ENCODE results near the gene ATP6AP1.

ATP6AP1 gene, protein sequence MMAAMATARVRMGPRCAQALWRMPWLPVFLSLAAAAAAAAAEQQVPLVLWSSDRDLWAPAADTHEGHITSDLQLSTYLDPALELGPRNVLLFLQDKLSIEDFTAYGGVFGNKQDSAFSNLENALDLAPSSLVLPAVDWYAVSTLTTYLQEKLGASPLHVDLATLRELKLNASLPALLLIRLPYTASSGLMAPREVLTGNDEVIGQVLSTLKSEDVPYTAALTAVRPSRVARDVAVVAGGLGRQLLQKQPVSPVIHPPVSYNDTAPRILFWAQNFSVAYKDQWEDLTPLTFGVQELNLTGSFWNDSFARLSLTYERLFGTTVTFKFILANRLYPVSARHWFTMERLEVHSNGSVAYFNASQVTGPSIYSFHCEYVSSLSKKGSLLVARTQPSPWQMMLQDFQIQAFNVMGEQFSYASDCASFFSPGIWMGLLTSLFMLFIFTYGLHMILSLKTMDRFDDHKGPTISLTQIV

DNA sequence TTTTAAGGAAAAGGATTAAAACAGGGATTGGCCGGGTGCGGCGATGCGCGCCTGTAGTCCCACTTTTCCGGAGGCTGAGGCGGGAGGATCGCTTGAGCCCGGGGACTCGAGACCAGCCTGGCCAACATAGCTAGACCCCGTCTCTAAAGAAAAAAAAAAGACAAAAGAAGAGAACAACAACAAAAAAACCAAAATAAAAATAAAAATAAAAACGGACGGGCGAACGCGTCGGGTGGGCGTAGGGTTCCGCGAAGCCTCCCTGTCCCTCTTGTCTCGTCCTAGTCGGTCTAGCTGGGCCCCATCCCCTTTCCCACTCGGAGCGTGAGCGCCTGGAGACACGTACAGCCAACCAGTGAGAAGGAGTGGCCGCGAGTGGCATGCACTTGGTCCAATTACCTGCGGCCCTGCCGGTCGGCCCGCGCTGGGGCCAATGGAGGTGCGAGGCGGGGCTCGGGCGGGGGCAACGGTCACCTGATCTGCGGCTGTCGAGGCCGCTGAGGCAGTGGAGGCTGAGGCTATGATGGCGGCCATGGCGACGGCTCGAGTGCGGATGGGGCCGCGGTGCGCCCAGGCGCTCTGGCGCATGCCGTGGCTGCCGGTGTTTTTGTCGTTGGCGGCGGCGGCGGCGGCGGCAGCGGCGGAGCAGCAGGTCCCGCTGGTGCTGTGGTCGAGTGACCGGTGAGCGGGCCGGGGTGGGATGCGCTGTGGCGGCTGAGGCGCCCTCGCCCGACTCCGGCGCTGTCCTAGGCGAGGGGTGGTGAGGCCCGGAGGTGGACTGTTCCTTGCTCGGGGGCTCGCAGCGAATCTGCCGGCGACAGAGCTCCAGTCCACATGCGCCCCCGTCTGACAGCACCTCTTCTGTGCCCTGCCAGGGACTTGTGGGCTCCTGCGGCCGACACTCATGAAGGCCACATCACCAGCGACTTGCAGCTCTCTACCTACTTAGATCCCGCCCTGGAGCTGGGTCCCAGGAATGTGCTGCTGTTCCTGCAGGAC, at the start of gene ATP6AP1:
ATP6AP1 (plus strand) TSS at position 502 of the 996 bp plus-strand sequence; CDS start at position 518, 16 bp downstream.
- Histone ChIP-seq H3K9me3 (ENCODE audit: low read length) (no peaks in the 10 kb centered on the region), H3K27me3 (ENCODE audit: control insufficient read depth in 1 of 2, insufficient read depth in 2 of 2, low read length in 2 of 2) (no peaks in the 10 kb centered on the region), H3K36me3 (ENCODE audit: insufficient read depth, low read length) (peaks cover 13% of the 10 kb centered on the region), H3K9ac (ENCODE audit: low read length) (peak within 1 kb of the TSS; percentile 2), H3K4me1 (ENCODE audit: insufficient read depth, low read length) (peaks cover 8% of the 10 kb centered on the region), H3K4me3 (ENCODE audit: low read depth in 1 of 2, low read length in 2 of 2) (peak within 1 kb of the TSS; percentile 40 to 72), H3K27ac (ENCODE audit: low read depth, low read length) (peak within 1 kb of the TSS; percentile 21)

DNA sequence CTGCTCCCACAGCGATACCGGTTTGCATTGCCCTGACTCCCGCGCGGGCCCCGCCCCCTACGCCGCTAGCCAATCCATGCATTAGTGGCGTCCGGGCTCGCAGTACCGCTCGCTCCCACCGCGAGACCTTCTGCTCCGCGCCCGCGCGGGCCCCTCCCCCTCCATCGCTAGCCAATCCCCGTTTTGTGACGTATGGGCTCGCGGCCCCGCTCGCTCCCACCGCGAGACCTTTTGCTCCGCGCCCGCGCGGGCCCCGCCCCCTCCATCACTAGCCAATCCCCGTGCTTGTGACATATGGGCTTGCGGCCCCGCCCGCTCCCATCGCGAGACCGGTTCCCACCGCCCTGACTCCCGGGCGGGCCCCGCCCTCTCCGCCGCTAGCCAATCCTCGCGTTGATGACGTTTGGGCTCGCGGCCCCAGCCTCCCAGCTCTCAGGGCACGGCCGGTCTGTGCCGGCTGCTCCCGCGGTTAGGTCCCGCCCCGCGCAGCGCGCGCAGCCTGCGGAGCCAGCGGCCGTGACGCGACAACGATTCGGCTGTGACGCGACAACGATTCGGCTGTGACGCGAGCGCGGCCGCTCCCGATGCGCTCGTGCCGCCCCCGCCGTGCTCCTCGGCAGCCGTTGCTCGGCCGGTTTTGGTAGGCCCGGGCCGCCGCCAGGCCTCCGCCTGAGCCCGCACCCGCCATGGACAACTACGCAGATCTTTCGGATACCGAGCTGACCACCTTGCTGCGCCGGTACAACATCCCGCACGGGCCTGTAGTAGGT, 49.5 kb upstream of the ATP6AP1 start, which contains the start of gene EMD:
EMD (plus strand) TSS at position 497 of the 770 bp plus-strand sequence; CDS start at position 687, 190 bp downstream.
- H3K4me3 ChIP-seq (ENCODE audit: low read depth in 1 of 2, low read length in 2 of 2): peak within 1 kb of the TSS; percentile 60 to 75
- peak within 1 kb of the TSS; percentile 88 for H3K9ac ChIP-seq (ENCODE audit: low read length)
- H3K36me3 ChIP-seq (ENCODE audit: insufficient read depth, low read length): no peaks in the 10 kb centered on the region
- no peaks in the 10 kb centered on the region for H3K9me3 ChIP-seq (ENCODE audit: low read length)
- peaks cover 18% of the 10 kb centered on the region for H3K4me1 ChIP-seq (ENCODE audit: insufficient read depth, low read length)
- no peaks in the 10 kb centered on the region for H3K27me3 ChIP-seq (ENCODE audit: control insufficient read depth in 1 of 2, insufficient read depth in 2 of 2, low read length in 2 of 2)
- H3K27ac ChIP-seq (ENCODE audit: low read depth, low read length): peak within 1 kb of the TSS; percentile 73

DNA sequence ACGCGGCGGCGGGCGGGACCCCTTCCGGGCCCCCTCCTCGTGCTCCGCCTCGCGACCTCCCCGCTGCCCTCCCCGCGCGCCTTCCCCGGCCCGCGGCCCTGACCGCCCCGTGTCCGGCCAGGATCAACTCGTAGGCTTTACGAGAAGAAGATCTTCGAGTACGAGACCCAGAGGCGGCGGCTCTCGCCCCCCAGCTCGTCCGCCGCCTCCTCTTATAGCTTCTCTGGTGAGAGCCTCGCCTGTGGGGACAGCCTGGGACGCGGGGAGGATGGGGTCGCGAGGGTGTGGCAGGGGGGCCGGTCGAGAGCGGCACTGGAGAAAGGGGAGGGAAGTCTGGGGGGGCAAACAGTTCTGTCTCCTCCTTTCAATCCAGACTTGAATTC, 48.9 kb upstream of the ATP6AP1 start:
- Histone ChIP-seq H3K27ac (ENCODE audit: low read depth, low read length) (peak overlapping the region; percentile 71), H3K4me1 (ENCODE audit: insufficient read depth, low read length) (peaks cover 24% of the 10 kb centered on the region), H3K27me3 (ENCODE audit: control insufficient read depth in 1 of 2, insufficient read depth in 2 of 2, low read length in 2 of 2) (peaks cover 0 to 5% of the 10 kb centered on the region in 2 donors), H3K9ac (ENCODE audit: low read length) (peak overlapping the region; percentile 88), H3K36me3 (ENCODE audit: insufficient read depth, low read length) (no peaks in the 10 kb centered on the region), H3K9me3 (ENCODE audit: low read length) (no peaks in the 10 kb centered on the region), H3K4me3 (ENCODE audit: low read depth in 1 of 2, low read length in 2 of 2) (peak overlapping the region; percentile 60 to 75)

DNA sequence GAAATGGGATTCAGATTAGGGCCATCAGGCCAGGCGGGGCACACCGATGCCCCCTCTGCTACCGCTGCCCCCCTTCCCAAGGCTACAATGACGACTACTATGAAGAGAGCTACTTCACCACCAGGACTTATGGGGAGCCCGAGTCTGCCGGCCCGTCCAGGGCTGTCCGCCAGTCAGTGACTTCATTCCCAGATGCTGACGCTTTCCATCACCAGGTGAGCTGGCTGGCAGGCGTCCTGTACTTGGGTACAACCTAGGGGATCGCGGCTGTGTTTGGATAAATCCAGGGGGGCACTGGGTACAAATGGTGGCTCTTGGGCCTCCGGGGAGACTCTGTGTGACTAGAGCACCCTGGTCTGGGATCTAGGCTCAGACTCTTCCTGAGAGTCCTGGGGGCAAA, 48.3 kb upstream of the ATP6AP1 start:
- peaks cover 0 to 5% of the 10 kb centered on the region in 2 donors for H3K27me3 ChIP-seq (ENCODE audit: control insufficient read depth in 1 of 2, insufficient read depth in 2 of 2, low read length in 2 of 2)
- H3K36me3 ChIP-seq (ENCODE audit: insufficient read depth, low read length): no peaks in the 10 kb centered on the region
- H3K4me1 ChIP-seq (ENCODE audit: insufficient read depth, low read length): peaks cover 25% of the 10 kb centered on the region
- H3K9me3 ChIP-seq (ENCODE audit: low read length): no peaks in the 10 kb centered on the region
- H3K27ac ChIP-seq (ENCODE audit: low read depth, low read length): peak overlapping the region; percentile 71
- H3K9ac ChIP-seq (ENCODE audit: low read length): peak overlapping the region; percentile 88
- H3K4me3 ChIP-seq (ENCODE audit: low read depth in 1 of 2, low read length in 2 of 2): peak overlapping the region; percentile 60 to 75

DNA sequence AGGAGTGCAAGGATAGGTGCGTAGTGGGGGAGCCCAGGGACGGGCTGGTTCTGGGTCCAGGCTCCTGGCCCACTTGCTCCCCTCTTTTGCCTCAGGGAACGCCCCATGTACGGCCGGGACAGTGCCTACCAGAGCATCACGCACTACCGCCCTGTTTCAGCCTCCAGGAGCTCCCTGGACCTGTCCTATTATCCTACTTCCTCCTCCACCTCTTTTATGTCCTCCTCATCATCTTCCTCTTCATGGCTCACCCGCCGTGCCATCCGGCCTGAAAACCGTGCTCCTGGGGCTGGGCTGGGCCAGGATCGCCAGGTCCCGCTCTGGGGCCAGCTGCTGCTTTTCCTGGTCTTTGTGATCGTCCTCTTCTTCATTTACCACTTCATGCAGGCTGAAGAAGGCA, 47.7 kb upstream of the ATP6AP1 start:
- peak overlapping the region in 1 of 2 donors; percentile 75 for H3K4me3 ChIP-seq (ENCODE audit: low read depth in 1 of 2, low read length in 2 of 2)
- no peaks in the 10 kb centered on the region for H3K9me3 ChIP-seq (ENCODE audit: low read length)
- peak overlapping the region; percentile 88 for H3K9ac ChIP-seq (ENCODE audit: low read length)
- H3K27me3 ChIP-seq (ENCODE audit: control insufficient read depth in 1 of 2, insufficient read depth in 2 of 2, low read length in 2 of 2): peaks cover 0 to 5% of the 10 kb centered on the region in 2 donors
- no peaks in the 10 kb centered on the region for H3K36me3 ChIP-seq (ENCODE audit: insufficient read depth, low read length)
- H3K27ac ChIP-seq (ENCODE audit: low read depth, low read length): peak overlapping the region; percentile 71
- peaks cover 25% of the 10 kb centered on the region for H3K4me1 ChIP-seq (ENCODE audit: insufficient read depth, low read length)

DNA sequence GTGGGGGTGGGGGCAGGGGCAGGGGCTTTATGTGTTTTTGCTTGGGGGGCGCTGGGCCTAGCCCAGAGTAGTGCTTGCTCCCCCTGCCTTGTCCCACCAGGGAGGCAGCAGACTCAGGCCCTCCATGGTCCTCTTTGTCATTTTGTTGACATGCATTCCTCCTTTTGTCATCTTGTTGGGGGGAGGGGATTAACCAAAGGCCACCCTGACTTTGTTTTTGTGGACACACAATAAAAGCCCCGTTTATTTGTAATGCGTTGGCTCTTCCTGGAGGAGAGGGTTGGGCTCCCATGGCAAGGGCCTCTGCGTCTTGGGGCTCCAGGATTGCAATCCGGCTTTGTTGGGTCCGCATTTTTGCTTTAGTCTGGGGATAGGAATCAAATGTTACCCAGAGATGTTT, 47.2 kb upstream of the ATP6AP1 start:
- Histone ChIP-seq H3K36me3 (ENCODE audit: insufficient read depth, low read length) (no peaks in the 10 kb centered on the region), H3K27me3 (ENCODE audit: control insufficient read depth in 1 of 2, insufficient read depth in 2 of 2, low read length in 2 of 2) (peaks cover 0 to 5% of the 10 kb centered on the region in 2 donors), H3K27ac (ENCODE audit: low read depth, low read length) (no peak overlapping the region), H3K4me1 (ENCODE audit: insufficient read depth, low read length) (peaks cover 23% of the 10 kb centered on the region), H3K9me3 (ENCODE audit: low read length) (no peaks in the 10 kb centered on the region), H3K9ac (ENCODE audit: low read length) (no peak overlapping the region), H3K4me3 (ENCODE audit: low read depth in 1 of 2, low read length in 2 of 2) (no peak overlapping the region)

DNA sequence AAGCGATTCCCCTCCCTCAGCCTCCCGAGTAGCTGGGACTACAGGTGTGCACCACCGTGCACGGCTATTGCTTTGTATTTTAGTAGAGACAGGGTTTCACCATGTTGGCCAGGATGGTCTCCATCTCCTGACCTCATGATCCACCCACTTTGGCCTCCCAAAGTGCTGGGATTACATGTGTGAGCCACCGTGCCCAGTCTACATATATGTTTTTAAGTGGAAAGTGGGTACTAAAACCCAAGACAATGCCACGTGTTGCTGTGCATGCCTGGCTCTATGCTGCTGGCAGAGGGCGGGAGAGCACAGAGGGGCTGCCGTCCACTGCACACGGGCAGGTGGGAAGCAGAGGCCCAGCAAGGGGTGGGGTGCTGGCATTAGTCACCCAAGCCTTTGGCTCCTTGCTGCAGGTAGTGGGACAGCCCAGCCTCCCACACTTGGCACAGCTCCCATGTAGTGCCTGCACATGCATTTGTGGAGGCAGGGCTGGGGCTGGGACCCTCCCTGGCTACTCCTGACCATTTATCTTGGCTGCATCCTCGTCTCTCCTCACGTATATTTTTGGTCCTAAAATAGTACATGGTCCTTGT, 45.9 kb upstream of the ATP6AP1 start:
- Histone ChIP-seq H3K27ac (ENCODE audit: low read depth, low read length) (no peak overlapping the region), H3K4me3 (ENCODE audit: low read depth in 1 of 2, low read length in 2 of 2) (no peak overlapping the region), H3K9ac (ENCODE audit: low read length) (no peak overlapping the region), H3K4me1 (ENCODE audit: insufficient read depth, low read length) (peaks cover 19% of the 10 kb centered on the region), H3K36me3 (ENCODE audit: insufficient read depth, low read length) (no peaks in the 10 kb centered on the region), H3K9me3 (ENCODE audit: low read length) (no peaks in the 10 kb centered on the region), H3K27me3 (ENCODE audit: control insufficient read depth in 1 of 2, insufficient read depth in 2 of 2, low read length in 2 of 2) (peaks cover 0 to 5% of the 10 kb centered on the region in 2 donors)

DNA sequence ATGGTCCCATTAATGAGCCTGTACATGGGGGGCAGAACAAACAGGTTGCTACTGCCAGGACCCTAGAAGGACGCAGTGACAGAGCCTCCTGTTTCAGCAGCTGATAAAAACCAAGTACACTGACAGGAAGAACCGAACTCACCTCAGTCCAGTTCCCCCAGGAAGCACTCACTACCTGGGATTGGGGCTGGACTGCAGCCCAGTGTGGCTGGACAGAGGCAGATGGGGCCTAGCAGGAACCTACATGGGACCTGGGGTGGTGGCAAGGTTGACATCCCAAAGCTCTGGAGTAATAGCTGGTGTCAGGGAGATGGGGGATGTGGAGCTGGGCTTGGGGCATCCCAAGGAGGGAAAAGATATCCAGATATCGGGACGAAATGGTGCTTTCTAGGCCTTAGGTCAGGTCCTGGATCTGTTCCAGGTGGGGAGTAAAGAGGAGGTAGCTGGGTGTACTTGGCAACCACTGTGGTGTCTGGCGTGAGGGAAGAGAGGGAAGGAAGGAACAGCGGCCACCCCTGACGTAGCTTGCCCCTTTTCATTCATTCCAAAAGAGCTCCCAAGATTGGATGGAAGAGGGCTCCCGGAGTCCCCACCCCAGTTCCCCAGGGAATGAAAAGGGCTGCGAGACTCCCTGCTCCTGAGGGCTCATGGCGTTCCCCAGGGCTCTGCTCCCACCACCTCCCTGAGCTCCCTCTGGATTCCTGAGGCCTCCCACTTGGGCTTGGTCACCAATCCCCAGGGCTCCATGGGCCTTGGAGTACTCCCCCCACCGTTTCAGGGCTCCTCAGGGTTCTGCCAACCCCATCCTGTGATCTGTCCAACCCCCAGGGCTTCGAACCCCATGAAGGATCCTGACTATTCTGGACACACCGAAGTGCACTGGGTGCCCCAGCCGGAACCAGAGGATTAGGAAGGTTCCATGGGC, 44.9 kb upstream of the ATP6AP1 start:
- Histone ChIP-seq H3K4me1 (ENCODE audit: insufficient read depth, low read length) (peaks cover 19% of the 10 kb centered on the region), H3K27ac (ENCODE audit: low read depth, low read length) (no peak overlapping the region), H3K9ac (ENCODE audit: low read length) (no peak overlapping the region), H3K4me3 (ENCODE audit: low read depth in 1 of 2, low read length in 2 of 2) (no peak overlapping the region), H3K9me3 (ENCODE audit: low read length) (no peaks in the 10 kb centered on the region), H3K36me3 (ENCODE audit: insufficient read depth, low read length) (no peaks in the 10 kb centered on the region), H3K27me3 (ENCODE audit: control insufficient read depth in 1 of 2, insufficient read depth in 2 of 2, low read length in 2 of 2) (peaks cover 0 to 5% of the 10 kb centered on the region in 2 donors)

DNA sequence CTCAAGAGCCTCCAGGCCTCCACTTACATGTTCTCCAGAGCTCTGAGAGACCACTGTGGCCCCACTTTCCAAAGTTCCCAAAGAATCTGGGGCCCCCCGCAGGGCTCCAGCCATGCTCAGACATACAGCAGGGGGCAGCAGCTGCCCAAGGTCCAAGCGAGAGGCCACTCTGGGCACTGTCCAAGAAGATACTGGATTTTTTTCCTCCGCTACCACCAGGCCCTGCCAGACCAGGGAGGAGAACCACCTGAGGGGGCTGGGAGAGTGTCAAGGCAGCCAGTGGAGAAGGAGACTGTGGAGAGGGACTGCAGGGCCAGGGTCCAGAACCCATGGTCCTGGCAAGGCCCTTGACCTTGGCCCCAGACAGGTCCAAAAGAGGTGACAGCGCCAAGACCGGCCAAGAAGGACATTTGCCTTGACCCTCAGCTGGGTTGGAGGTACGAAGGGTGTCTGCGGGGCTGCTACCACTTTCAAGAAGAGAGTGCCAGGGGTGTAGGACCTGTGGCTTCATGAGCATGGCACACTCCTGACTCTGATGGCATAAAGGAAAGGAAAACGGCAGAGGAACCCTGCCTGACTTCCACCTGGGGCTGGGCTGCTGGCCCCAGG, 44.1 kb upstream of the ATP6AP1 start:
- H3K4me1 ChIP-seq (ENCODE audit: insufficient read depth, low read length): peaks cover 19% of the 10 kb centered on the region
- no peak overlapping the region for H3K4me3 ChIP-seq (ENCODE audit: low read depth in 1 of 2, low read length in 2 of 2)
- H3K27me3 ChIP-seq (ENCODE audit: control insufficient read depth in 1 of 2, insufficient read depth in 2 of 2, low read length in 2 of 2): peaks cover 0 to 5% of the 10 kb centered on the region in 2 donors
- H3K9me3 ChIP-seq (ENCODE audit: low read length): no peaks in the 10 kb centered on the region
- no peaks in the 10 kb centered on the region for H3K36me3 ChIP-seq (ENCODE audit: insufficient read depth, low read length)
- no peak overlapping the region for H3K9ac ChIP-seq (ENCODE audit: low read length)
- no peak overlapping the region for H3K27ac ChIP-seq (ENCODE audit: low read depth, low read length)

Measured in muscle layer of colon (tissue), 2 donors.